Nephron (organoid): Measurements from ENCODE around the gene ENKUR.
"Not testable (repeated sequence)": the region's sequence is repeated elsewhere in the genome, so short reads cannot be mapped to it uniquely, and the experiment has no call there.

ENCODE experiments used
- H3K27ac Mint-ChIP-seq, 3 experiments: 2 replicates each; pipeline ENCODE4 v1.8.0; 2020; ENCODE audit warnings: mixed read lengths in 3 of 3, mild to moderate bottlenecking in 2 of 3, moderate library complexity in 1 of 3
- H3K27me3 Mint-ChIP-seq: 2 replicates; pipeline ENCODE4 v1.8.0; 2021; ENCODE audit warnings: low read depth, mild to moderate bottlenecking, moderate library complexity, mixed read lengths
- H3K36me3 Mint-ChIP-seq: 2 replicates; pipeline ENCODE4 v1.8.0; 2020; ENCODE audit warnings: low read depth, mixed read lengths
- H3K4me1 Mint-ChIP-seq: 2 replicates; pipeline ENCODE4 v1.8.0; 2020; ENCODE audit warnings: mixed read lengths
- H3K4me3 Mint-ChIP-seq, 3 experiments: 2 replicates each; pipeline ENCODE4 v1.8.0; 2020; ENCODE audit warnings: mild to moderate bottlenecking in 3 of 3, mixed read lengths in 3 of 3, moderate library complexity in 2 of 3
- H3K9me3 Mint-ChIP-seq: 2 replicates; pipeline ENCODE4 v1.8.0; 2020; ENCODE audit warnings: mixed read lengths
- TF ChIP-seq, protein P1 (sequence below), 3 experiments: fragments of 200-600 bp; sonication (generic); IDR thresholded peaks; one replicate each; pipeline ENCODE4 v1.5.0; 2021; ENCODE audit warnings: antibody characterized with exemption in 3 of 3; ENCODE audit not compliant: unreplicated experiment in 3 of 3

ENKUR gene

GRCh38 chr10:25014579-25014978, 1.4 kb downstream of the ENKUR start:
- no peaks in the 10 kb centered on the region for H3K27me3 Mint-ChIP-seq
- H3K9me3 Mint-ChIP-seq: peaks cover 5% of the 10 kb centered on the region
- TF ChIP-seq, protein P1, sequence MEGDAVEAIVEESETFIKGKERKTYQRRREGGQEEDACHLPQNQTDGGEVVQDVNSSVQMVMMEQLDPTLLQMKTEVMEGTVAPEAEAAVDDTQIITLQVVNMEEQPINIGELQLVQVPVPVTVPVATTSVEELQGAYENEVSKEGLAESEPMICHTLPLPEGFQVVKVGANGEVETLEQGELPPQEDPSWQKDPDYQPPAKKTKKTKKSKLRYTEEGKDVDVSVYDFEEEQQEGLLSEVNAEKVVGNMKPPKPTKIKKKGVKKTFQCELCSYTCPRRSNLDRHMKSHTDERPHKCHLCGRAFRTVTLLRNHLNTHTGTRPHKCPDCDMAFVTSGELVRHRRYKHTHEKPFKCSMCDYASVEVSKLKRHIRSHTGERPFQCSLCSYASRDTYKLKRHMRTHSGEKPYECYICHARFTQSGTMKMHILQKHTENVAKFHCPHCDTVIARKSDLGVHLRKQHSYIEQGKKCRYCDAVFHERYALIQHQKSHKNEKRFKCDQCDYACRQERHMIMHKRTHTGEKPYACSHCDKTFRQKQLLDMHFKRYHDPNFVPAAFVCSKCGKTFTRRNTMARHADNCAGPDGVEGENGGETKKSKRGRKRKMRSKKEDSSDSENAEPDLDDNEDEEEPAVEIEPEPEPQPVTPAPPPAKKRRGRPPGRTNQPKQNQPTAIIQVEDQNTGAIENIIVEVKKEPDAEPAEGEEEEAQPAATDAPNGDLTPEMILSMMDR (IDR thresholded peaks at IDR 0.05; ENCODE audit: unreplicated experiment in 3 of 3): no peak
- peaks cover 17% of the 10 kb centered on the region for H3K4me1 Mint-ChIP-seq
- H3K4me3 Mint-ChIP-seq: peak overlapping the region; percentile 42 to 91 (median 59)
- H3K36me3 Mint-ChIP-seq: peaks cover 4% of the 10 kb centered on the region
- peak overlapping the region in 1 of 3 experiments; percentile 28 for H3K27ac Mint-ChIP-seq

- not testable (repeated sequence) for H3K27ac Mint-ChIP-seq, H3K27me3 Mint-ChIP-seq, H3K36me3 Mint-ChIP-seq, H3K9me3 Mint-ChIP-seq, H3K4me1 Mint-ChIP-seq, H3K4me3 Mint-ChIP-seq
Measured at GRCh38 chr10:25011591-25011990, 4.4 kb downstream of the ENKUR start.

DNA sequence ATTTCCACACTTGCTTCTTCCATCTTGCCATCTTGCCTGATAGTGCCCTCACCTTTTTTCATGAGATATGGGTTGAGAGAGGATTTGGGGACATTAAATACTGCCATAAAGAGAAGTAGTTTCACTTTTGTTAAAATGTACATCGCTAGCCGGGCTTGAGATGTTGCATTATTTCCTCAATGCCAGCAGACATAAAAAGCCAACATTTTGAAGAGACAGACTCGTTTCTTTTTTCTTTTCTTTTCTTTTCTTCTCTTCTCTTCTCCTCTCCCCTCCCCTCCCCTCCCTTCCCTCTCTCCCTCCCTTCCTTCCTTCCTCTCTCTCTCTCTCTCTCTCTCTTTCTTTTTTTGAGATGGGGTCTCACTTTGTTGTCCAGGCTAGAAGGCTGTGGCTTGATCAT, 17.9 kb downstream of the ENKUR start:
- H3K27me3 Mint-ChIP-seq: no peaks in the 10 kb centered on the region
- no peak overlapping the region for H3K4me3 Mint-ChIP-seq
- H3K36me3 Mint-ChIP-seq: no peaks in the 10 kb centered on the region
- H3K27ac Mint-ChIP-seq: no peak overlapping the region
- no peaks in the 10 kb centered on the region for H3K4me1 Mint-ChIP-seq
- peaks cover 18% of the 10 kb centered on the region for H3K9me3 Mint-ChIP-seq
- TF ChIP-seq, protein P1 (IDR thresholded peaks at IDR 0.05; ENCODE audit: unreplicated experiment in 3 of 3): no peak

DNA sequence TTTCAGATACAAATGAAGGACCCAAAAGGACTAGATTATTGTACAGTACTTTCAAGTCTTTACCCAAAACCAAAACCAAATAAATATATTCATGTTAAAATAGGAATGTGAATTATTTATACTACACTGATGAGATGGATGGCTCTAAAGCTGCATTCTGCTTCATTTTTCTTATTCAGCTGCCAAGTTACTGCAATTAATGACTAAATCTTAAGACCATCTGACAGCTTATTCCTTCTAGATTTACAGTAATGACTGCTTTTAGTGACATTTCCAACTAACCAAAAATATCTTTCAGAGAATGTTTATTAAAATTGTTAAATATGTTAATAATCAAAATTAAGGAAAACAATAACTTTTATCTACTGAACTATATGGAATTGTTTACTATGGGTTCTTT, 20.9 kb downstream of the ENKUR start:
- no peaks in the 10 kb centered on the region for H3K36me3 Mint-ChIP-seq
- H3K27me3 Mint-ChIP-seq: no peaks in the 10 kb centered on the region
- no peak overlapping the region for H3K4me3 Mint-ChIP-seq
- H3K27ac Mint-ChIP-seq: no peak overlapping the region
- H3K9me3 Mint-ChIP-seq: no peaks in the 10 kb centered on the region
- H3K4me1 Mint-ChIP-seq: no peaks in the 10 kb centered on the region
- TF ChIP-seq, protein P1 (IDR thresholded peaks at IDR 0.05; ENCODE audit: unreplicated experiment in 3 of 3): no peak

DNA sequence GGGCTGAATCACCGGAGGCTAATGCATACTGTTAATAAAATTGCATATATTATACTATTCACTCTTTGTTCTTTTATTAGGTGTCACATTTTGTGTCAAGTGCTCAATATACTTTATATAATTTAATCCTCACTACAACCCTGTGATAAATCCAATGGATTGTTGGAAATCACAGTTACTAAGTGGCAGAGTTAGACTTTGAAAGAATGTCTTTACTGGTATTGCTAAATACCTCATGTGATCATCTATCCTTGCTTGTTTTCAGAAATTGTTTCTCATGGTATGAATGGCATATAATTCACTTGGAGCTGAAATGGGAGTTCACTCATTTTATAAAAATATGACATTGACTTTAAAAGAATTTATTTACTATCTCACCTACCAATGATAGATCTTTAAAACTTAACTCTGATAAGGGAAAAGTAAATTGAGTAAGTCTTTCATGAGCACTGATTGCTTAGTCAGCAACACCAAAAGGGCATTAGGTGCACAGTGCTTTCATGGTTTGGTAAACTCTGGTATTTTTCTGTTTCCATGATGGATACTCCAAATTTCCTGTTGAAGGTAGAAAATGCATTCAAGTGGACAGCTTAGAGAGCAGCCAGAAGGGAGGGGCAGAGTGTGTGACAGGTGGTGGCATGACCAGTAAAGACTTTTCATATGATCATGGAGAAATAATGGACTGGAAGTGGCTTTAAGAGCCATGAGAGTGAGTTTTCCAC, 22.6 kb downstream of the ENKUR start:
- TF ChIP-seq, protein P1 (IDR thresholded peaks at IDR 0.05; ENCODE audit: unreplicated experiment in 3 of 3): no peak
- Mint-ChIP-seq H3K4me1 (no peaks in the 10 kb centered on the region), H3K27me3 (no peaks in the 10 kb centered on the region), H3K27ac (no peak overlapping the region), H3K9me3 (no peaks in the 10 kb centered on the region), H3K36me3 (no peaks in the 10 kb centered on the region), H3K4me3 (no peak overlapping the region)

DNA sequence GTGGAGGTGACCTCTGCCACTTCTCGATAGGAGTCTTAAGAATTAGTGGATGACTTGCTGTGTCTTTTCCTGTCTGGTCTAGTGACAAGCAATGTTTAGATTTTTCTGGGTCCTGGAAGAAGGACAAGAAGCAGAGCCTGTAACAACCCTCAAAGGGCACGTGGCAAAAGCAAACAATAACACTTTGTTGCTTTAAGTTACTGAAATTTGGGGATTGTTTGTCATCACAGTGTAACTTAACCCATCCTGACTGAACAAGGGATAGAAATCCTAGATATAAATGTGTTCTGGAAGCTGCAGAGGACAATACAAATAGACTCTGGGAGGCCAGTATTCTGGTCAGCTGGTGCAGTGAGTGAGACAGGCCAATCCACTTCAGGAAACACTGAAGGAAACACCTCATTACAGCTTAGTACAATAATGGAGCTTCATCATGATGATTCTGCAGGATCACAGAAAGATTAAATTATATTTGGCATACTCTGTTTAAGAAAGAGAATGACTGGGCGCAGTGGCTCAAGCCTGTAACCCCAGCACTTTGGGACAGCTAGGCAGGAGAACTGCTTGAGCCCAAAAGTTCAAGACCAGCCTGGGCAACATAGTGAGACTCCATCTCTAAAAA, 23.3 kb downstream of the ENKUR start:
- Mint-ChIP-seq H3K9me3 (no peaks in the 10 kb centered on the region), H3K36me3 (no peaks in the 10 kb centered on the region), H3K27me3 (no peaks in the 10 kb centered on the region), H3K4me1 (no peaks in the 10 kb centered on the region), H3K27ac (no peak overlapping the region), H3K4me3 (no peak overlapping the region)
- TF ChIP-seq, protein P1 (IDR thresholded peaks at IDR 0.05; ENCODE audit: unreplicated experiment in 3 of 3): no peak
